GM13977 (cell line): ENCODE data around the gene ANXA5.

ENCODE experiments used
- DNase-seq: peaks from one replicate; pipeline ENCODE4 v3.0.0; 2012; ENCODE audit warnings: low spot score
- CTCF ChIP-seq: IDR thresholded peaks from 2 replicates; pipeline ENCODE4 v1.5.1; 2012; ENCODE audit warnings: mild to moderate bottlenecking, control low read depth; ENCODE audit not compliant: insufficient read depth; ENCODE audit errors: extremely low read depth, missing control alignments
- in situ Hi-C: fragments of 300-500 bp; cut with MboI; formaldehyde crosslinking; loops from one replicate; pipeline ENCODE4 v1.12.0; 2022; ENCODE audit warnings: low sequenced_read_pairs, low pct_unique_long_range_greater_than_20kb, mixed read lengths, inconsistent platforms; ENCODE audit not compliant: unreplicated experiment

Gene ANXA5

GRCh38 chr4:121696581-121697461 is at the start of gene ANXA5:
TSS of gene ANXA5 (minus strand) at chr4:121696980. CDS start at chr4:121696589, 391 bp downstream.
- TF ChIP-seq CTCF, result peak; percentile 59
- in situ Hi-C loops, result no loop called here

GRCh38 chr4:121742794-121743193 is 46.0 kb upstream of the ANXA5 start:
- TF ChIP-seq CTCF, result no peak
- in situ Hi-C loops, result loop anchor here (25.0 kb wide), 1 partner anchor 255 kb away; no protein-coding TSS in a partner anchor
- no peak for DNase-seq

More at GRCh38 chr4:121696581-121697461, at the start of gene ANXA5:
- peak; percentile 88 for DNase-seq

GRCh38 chr4:121741751-121742150 is 45.0 kb upstream of the ANXA5 start:
- TF ChIP-seq CTCF, result no peak
- in situ Hi-C loops, result loop anchor here (25.0 kb wide), 1 partner anchor 254 kb away; no protein-coding TSS in a partner anchor
- no peak for DNase-seq

GRCh38 chr4:121740796-121741409 is 44.1 kb upstream of the ANXA5 start:
- in situ Hi-C loops, result loop anchor here (25.0 kb wide), 1 partner anchor 254 kb away; no protein-coding TSS in a partner anchor
- TF ChIP-seq CTCF, result no peak
- DNase-seq, result no peak

- in situ Hi-C loops, result loop anchor here (25.0 kb wide), 1 partner anchor 252 kb away; no protein-coding TSS in a partner anchor
Observed at GRCh38 chr4:121739575-121739974, 42.8 kb upstream of the ANXA5 start.

More at GRCh38 chr4:121739575-121739974, 42.8 kb upstream of the ANXA5 start:
- no peak for TF ChIP-seq CTCF
- no peak for DNase-seq
